ENCODE results near the gene KIF5A. TPM values are rescaled to one million over a fixed set of nuclear protein-coding genes. Genes with fewer than 3 reads are reported as not detected.

Gene KIF5A
- total and polyA plus RNA-seq, 2 of the 4 experiments (the other 2 are of a cell fraction) = 0.15 to 0.18 TPM

- peak; percentile 78; the same call in 1 of the 2 replicates for TF ChIP-seq MXI1 (IDR thresholded peaks at IDR 0.05; ENCODE audit: borderline replicate concordance, low read depth, low read length)
- TF ChIP-seq FOS (IDR thresholded peaks at IDR 0.05; ENCODE audit: low read depth, low read length) = no peak
- TF ChIP-seq POLR2A (IDR thresholded peaks at IDR 0.05; ENCODE audit: low read depth, low read length) = peak; percentile 46; the same call in 1 of the 2 replicates
Measured at GRCh38 chr12:57522011-57522886, 27.6 kb upstream of the KIF5A start, which contains the start of gene MBD6 (continued).
